Mucosa of stomach (tissue), 1 donor: ENCODE results near the gene THYN1.
A peak's percentile ranks its signal among the peaks of the same experiment; 100 is the strongest.
"Not testable (repeated sequence)": the region's sequence is repeated elsewhere in the genome, so short reads cannot be mapped to it uniquely, and the experiment has no call there.

Source experiments
- H3K27me3 ChIP-seq: one replicate; pipeline ENCODE4 v1.7.0; 2013; ENCODE audit warnings: mild to moderate bottlenecking, low read length; ENCODE audit not compliant: control insufficient read depth, insufficient read depth
- H3K36me3 ChIP-seq: one replicate; pipeline ENCODE4 v1.7.0; 2013; ENCODE audit warnings: low read length; ENCODE audit not compliant: control insufficient read depth, insufficient read depth
- H3K4me1 ChIP-seq: one replicate; pipeline ENCODE4 v1.7.0; 2013; ENCODE audit warnings: mild to moderate bottlenecking, low read length; ENCODE audit not compliant: control insufficient read depth, insufficient read depth
- H3K4me3 ChIP-seq: one replicate; pipeline ENCODE4 v1.7.0; 2013; ENCODE audit warnings: low read length
- H3K9ac ChIP-seq: one replicate; pipeline ENCODE4 v1.7.0; 2013; ENCODE audit warnings: mild to moderate bottlenecking, low read length, moderate library complexity
- H3K9me3 ChIP-seq: one replicate; pipeline ENCODE4 v1.7.0; 2013; ENCODE audit warnings: mild to moderate bottlenecking, low read length, moderate library complexity; ENCODE audit not compliant: control insufficient read depth
- donor health status: Pancreatic carcinoma.

THYN1 gene

GRCh38 chr11:134283461-134284230 is 30.5 kb upstream of the THYN1 start:
- H3K4me1 ChIP-seq: no peaks in the 10 kb centered on the region
- no peaks in the 10 kb centered on the region for H3K9me3 ChIP-seq
- H3K9ac ChIP-seq: no peak overlapping the region
- peaks cover 6% of the 10 kb centered on the region for H3K27me3 ChIP-seq
- H3K4me3 ChIP-seq: no peak overlapping the region
- no peaks in the 10 kb centered on the region for H3K36me3 ChIP-seq

- H3K4me3 ChIP-seq: no peak overlapping the region
- no peaks in the 10 kb centered on the region for H3K36me3 ChIP-seq
- peaks cover 19% of the 10 kb centered on the region for H3K27me3 ChIP-seq
- no peaks in the 10 kb centered on the region for H3K4me1 ChIP-seq
- no peaks in the 10 kb centered on the region for H3K9me3 ChIP-seq
- H3K9ac ChIP-seq: no peak overlapping the region
Measured at GRCh38 chr11:134282121-134283045, 29.2 kb upstream of the THYN1 start.

- H3K27me3 ChIP-seq: peaks cover 27% of the 10 kb centered on the region
- H3K4me3 ChIP-seq, H3K9ac ChIP-seq, H3K4me1 ChIP-seq, H3K36me3 ChIP-seq, H3K9me3 ChIP-seq: not testable (repeated sequence)
Measured at GRCh38 chr11:134281635-134282034, 28.5 kb upstream of the THYN1 start.

GRCh38 chr11:134278356-134278755 is 25.2 kb upstream of the THYN1 start:
- Histone ChIP-seq H3K27me3 (peaks cover 59% of the 10 kb centered on the region), H3K36me3 (no peaks in the 10 kb centered on the region), H3K4me1 (peaks cover 12% of the 10 kb centered on the region), H3K9ac (no peak overlapping the region), H3K9me3 (no peaks in the 10 kb centered on the region), H3K4me3 (no peak overlapping the region)

GRCh38 chr11:134277183-134278001 is 24.2 kb upstream of the THYN1 start:
- peaks cover 12% of the 10 kb centered on the region for H3K4me1 ChIP-seq
- H3K27me3 ChIP-seq: peaks cover 67% of the 10 kb centered on the region
- H3K36me3 ChIP-seq: no peaks in the 10 kb centered on the region
- no peaks in the 10 kb centered on the region for H3K9me3 ChIP-seq
- no peak overlapping the region for H3K9ac ChIP-seq
- no peak overlapping the region for H3K4me3 ChIP-seq

- Histone ChIP-seq H3K4me3 (no peak overlapping the region), H3K9me3 (no peaks in the 10 kb centered on the region), H3K36me3 (no peaks in the 10 kb centered on the region), H3K4me1 (peaks cover 12% of the 10 kb centered on the region), H3K27me3 (peaks cover 67% of the 10 kb centered on the region), H3K9ac (no peak overlapping the region)
Measured at GRCh38 chr11:134276396-134277182, 23.4 kb upstream of the THYN1 start.

GRCh38 chr11:134275534-134276395 is 22.6 kb upstream of the THYN1 start, which contains the start of gene GLB1L3:
TSS of gene GLB1L3 (plus strand) at chr11:134276379. CDS start at chr11:134276741, 362 bp downstream.
- Histone ChIP-seq H3K4me3 (no peak within 1 kb of the TSS), H3K4me1 (peaks cover 12% of the 10 kb centered on the region), H3K36me3 (no peaks in the 10 kb centered on the region), H3K9me3 (no peaks in the 10 kb centered on the region), H3K27me3 (peaks cover 71% of the 10 kb centered on the region), H3K9ac (peak within 1 kb of the TSS; percentile 7)

GRCh38 chr11:134275188-134275533 is 22.0 kb upstream of the THYN1 start:
- Histone ChIP-seq H3K27me3 (peaks cover 74% of the 10 kb centered on the region), H3K4me1 (peaks cover 12% of the 10 kb centered on the region), H3K4me3 (no peak overlapping the region), H3K9me3 (no peaks in the 10 kb centered on the region), H3K36me3 (no peaks in the 10 kb centered on the region), H3K9ac (no peak overlapping the region)

- Histone ChIP-seq H3K9ac (no peak overlapping the region), H3K4me1 (peaks cover 12% of the 10 kb centered on the region), H3K36me3 (no peaks in the 10 kb centered on the region), H3K9me3 (no peaks in the 10 kb centered on the region), H3K27me3 (peaks cover 70% of the 10 kb centered on the region), H3K4me3 (no peak overlapping the region)
Measured at GRCh38 chr11:134273317-134273712, 20.2 kb upstream of the THYN1 start.

- Histone ChIP-seq H3K27me3 (peaks cover 63% of the 10 kb centered on the region), H3K9me3 (no peaks in the 10 kb centered on the region), H3K4me3 (no peak overlapping the region), H3K4me1 (peaks cover 12% of the 10 kb centered on the region), H3K36me3 (no peaks in the 10 kb centered on the region), H3K9ac (no peak overlapping the region)
Measured at GRCh38 chr11:134272381-134273316, 19.5 kb upstream of the THYN1 start.
